Stimulated activated naive CD4-positive, alpha-beta T cell (primary cell): ENCODE results near the gene PVR.
"Not testable (repeated sequence)": the region's sequence is repeated elsewhere in the genome, so short reads cannot be mapped to it uniquely, and the experiment has no call there.

ENCODE experiments used
- DNase-seq, 6 experiments: peaks; one replicate each; lab custom pipeline; 2025; lab: John Stamatoyannopoulos, UW

The PVR gene, protein sequence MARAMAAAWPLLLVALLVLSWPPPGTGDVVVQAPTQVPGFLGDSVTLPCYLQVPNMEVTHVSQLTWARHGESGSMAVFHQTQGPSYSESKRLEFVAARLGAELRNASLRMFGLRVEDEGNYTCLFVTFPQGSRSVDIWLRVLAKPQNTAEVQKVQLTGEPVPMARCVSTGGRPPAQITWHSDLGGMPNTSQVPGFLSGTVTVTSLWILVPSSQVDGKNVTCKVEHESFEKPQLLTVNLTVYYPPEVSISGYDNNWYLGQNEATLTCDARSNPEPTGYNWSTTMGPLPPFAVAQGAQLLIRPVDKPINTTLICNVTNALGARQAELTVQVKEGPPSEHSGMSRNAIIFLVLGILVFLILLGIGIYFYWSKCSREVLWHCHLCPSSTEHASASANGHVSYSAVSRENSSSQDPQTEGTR

DNA sequence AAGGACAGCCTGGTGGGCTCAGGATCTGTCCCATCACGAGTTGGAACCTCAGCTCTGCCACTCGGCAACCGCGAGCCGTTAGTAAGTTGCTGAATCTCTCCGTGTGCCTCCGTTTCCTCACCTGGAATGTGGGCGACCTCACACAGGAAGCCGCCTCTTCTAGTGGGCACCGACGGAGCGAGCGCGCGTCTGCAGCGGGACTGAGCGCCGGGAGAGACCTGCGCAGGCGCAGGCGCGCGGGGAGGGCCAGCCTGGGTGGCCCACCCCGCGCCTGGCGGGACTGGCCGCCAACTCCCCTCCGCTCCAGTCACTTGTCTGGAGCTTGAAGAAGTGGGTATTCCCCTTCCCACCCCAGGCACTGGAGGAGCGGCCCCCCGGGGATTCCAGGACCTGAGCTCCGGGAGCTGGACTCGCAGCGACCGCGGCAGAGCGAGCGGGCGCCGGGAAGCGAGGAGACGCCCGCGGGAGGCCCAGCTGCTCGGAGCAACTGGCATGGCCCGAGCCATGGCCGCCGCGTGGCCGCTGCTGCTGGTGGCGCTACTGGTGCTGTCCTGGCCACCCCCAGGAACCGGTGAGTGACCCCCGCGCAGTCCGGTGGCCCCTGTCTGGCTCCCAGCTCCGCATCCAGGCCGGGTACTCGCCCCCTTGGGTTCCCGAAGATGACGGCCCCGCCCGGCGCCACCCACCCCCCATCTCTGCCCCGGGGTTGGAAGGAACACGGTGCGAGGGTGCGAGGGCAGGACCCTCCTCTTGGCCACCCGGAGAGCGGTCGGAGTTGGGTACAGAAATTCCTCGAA is at the start of gene PVR:
TSS of gene PVR (plus strand) at position 306 of the 797 bp plus-strand sequence. CDS start at position 493, 187 bp downstream.
- DNase-seq, result peak in 1 of 6 experiments; percentile 24

GRCh38 chr19:44596428-44597130 is 47.1 kb upstream of the PVR start:
- no peak for DNase-seq

- no peak for DNase-seq
These were observed 46.6 kb upstream of the PVR start for GRCh38 chr19:44597131-44597491.

DNA sequence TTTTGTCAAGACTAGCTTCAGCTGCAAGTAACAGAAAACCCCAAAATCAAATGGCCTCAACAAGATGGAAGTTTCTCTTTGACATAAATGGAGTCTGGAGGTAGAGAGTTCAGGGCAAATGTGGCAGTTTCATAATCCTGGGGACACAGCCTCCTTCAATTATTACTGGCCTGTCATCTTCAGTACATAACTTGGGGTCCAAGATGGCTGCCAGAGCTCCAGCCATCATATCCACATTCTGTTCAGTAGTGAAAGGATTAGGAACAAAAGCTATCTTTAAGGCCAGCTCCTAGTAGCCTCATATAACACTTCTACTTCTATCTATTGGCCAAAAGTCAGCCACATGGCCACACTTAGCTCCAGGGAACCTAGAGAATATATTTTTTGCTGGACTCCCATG is 45.4 kb upstream of the PVR start:
- DNase-seq, result no peak

DNA sequence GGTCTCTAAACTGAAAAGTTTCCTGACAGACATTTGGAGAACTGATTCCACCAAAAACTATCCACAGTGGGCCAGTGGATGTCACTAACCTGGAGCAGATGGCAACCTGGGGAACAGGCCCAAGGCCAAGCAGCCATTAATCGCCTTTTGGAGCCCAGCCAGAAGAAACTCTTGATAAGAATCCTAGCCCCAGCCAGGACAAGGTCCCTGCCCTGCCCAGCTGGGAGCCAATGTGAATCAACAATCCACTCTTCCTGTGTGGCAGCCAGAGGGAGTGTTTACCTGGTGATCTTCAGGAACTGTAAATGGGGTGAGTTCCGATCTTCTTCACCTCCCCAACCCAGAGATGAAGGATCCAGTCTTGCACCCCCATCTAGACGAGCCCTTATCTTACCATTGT is 44.8 kb upstream of the PVR start:
- DNase-seq, result no peak

DNA sequence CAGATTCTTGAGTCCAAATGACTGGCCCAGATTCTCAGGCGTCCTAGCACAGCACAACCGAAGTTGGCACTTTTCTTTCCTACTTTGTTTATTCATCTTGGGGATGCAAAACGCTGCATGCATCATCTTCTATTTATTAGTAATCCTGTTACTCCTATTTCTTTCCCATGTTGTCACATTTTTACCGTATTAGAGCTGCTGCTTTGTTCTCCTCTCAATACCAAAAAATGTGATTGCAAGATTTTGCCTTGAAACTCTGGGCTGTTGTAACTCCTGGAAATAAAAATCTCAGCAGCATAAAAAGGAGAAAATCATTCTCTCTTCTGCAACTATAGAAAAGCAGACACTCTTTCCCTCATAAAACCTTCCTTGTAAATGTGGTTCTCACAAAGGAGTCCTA is 43.2 kb upstream of the PVR start:
- DNase-seq, result no peak

DNA sequence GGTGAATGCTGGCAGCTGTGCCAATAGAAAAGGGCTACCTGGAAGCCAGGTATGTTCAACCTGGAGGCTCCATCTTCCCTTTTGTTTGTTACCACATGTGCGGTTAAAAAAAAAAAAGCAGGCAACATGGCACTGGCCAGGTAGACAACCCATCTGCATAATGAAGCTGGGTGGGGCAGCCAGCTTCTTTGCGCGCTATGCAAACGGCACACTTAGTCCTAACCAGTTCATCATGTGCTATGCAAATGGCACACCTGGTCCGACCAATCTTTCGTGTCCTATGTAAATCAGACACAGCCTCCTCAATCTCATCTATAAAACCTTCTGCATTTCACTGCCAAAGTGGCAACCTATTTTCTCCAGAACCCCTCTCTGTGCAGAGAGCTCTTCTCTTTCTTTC is 41.6 kb upstream of the PVR start:
- DNase-seq, result no peak

DNA sequence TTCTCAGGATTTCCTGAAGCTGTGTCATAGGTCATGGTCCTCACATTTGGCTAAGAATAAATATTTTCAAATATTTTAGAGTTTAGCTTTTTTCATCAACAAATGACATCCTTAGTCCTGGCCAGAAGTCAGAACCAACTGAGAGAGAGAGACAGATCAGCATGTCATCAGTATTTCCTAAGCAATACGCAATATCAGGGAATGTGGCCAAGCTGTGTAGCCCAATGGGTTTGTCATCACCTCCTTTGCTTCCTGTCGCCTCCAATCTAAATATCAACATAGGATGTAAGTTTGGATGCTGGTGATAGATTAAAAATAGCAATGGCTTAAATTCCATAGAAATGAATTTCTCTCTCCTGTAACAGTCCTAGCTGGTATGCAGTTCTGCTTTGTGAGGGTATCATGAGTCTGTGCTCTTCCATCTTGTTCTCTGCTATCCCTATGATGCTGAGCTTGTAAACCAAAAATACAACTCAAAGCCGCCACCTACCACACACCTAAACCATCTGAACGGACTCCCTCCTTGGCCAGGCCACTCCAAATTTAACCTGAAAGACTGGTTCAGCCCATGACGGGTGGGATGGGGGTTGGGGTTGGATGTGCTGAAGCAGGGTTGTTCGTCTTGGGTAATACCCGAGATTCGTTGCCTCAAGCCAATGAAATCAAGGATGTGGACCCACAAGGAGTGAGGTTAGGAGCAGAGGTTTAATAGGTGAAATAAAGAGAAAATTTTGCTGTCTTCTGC is 40.3 kb upstream of the PVR start:
- DNase-seq, result no peak

GRCh38 chr19:44604241-44604640 is 39.5 kb upstream of the PVR start:
- DNase-seq, result no peak

DNA sequence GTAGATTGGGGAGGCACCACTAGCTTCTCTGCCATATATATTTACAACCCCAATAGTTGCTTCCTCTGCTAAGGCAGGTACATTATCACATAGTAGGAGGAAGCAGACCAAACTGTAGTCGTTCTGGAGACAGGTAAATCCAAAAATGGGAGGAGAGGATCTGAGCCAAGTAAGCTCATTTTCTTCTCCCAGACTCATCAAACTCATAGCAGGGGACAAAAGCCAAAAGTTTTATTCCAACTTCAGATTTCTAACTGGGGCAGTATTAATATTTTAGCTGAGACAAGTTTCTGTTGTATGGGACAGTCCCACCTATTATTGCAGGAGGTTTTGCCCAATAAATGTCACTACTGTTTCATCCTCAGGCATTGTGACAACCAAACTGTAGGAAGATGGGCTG is 38.2 kb upstream of the PVR start:
- no peak for DNase-seq

DNA sequence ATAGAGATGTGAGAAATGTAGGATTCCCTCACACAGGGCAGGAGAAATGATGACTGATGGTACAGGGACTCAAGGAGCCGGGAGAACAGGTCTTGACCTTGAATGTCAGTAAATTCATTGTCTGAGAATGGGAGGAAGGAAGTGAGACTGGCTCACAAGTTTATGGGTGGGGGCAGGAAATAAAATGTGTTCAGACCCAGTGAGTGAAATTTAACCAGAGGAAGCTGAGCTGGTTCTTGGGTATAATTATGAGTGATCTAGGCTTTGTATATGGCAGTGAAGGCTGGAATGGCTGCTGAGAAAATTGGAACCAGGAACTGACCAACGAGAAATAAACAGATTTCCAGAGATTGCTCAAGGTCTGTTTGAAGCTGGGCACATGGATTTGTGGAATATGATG is 36.7 kb upstream of the PVR start:
- DNase-seq, result peak in 1 of 6 experiments; percentile 18

DNA sequence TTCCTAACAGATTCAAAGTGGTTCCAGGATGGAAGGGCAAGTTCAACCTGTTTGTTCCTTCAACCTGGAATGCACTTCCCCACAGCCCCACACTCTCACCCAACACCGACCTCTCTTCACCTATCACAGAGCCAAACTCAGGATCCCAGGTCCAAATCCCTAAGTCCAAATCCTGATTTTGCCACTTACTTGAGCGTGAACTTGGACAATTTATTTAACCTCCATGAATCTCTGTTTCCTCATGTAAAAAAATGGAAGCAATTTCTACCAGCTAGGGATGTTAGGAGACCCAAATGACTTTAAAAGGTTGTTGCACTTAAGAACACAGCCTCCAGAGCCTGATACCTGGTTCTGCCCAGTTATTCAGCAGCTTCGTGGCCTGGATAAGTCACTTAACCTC is 35.8 kb upstream of the PVR start:
- DNase-seq, result no peak

- no peak for DNase-seq
These were observed 35.3 kb upstream of the PVR start for GRCh38 chr19:44608391-44608821.

- no peak for DNase-seq
These were observed 34.5 kb upstream of the PVR start for GRCh38 chr19:44609219-44609618.

DNA sequence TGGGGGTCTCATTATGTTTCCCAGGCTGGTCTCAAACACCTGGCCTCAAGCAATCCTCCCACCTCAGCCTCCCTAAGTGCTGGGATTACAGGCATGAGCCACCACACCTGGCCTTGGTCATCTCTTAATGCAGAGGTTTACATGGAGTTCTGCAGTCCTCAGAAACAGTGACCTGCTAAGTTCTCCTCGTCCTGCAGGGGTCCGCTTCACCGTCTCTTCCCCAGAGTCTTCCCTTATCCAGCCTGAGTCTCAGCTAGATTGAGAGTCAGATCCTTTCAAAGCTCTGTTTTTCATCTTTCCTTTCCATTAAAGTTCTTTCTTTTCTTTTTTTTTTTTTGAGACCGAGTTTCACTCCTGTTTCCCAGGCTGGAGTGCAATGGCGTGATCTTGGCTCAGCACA is 33.2 kb upstream of the PVR start:
- DNase-seq, result not testable (repeated sequence)

- no peak for DNase-seq
These were observed 31.9 kb upstream of the PVR start for GRCh38 chr19:44611812-44612295.

GRCh38 chr19:44613295-44614178 is 30.2 kb upstream of the PVR start, which contains the start of gene IGSF23:
IGSF23 (plus strand) TSS chr19:44613563; CDS start chr19:44613646, 83 bp downstream.
- no peak for DNase-seq

GRCh38 chr19:44614313-44614712 is 29.4 kb upstream of the PVR start:
- DNase-seq, result no peak

DNA sequence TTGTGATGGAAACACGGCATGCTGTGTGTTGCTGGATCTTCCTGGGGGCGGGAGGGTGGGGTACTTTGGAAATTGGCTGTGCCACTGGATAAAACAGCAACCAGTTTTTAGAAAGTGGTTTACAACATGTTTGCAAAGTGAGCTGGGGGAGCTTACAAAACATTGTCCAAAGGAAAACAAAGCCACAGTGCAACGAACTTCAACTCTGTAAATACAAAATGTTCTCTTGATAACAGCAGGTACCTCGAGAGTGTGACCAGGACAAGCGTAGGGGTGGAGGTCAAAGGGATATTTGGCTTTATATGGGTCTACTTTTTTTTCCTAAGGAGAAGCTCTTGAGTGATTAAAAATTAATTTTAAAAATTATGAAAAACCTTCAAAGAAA is 27.9 kb upstream of the PVR start:
- no peak for DNase-seq

- no peak for DNase-seq
These were observed 26.4 kb upstream of the PVR start for GRCh38 chr19:44617110-44617880.
